ENCODE results near the gene SP7.
"Not testable (repeated sequence)": the region's sequence is repeated elsewhere in the genome, so short reads cannot be mapped to it uniquely, and the experiment has no call there.

SP7 gene

DNA sequence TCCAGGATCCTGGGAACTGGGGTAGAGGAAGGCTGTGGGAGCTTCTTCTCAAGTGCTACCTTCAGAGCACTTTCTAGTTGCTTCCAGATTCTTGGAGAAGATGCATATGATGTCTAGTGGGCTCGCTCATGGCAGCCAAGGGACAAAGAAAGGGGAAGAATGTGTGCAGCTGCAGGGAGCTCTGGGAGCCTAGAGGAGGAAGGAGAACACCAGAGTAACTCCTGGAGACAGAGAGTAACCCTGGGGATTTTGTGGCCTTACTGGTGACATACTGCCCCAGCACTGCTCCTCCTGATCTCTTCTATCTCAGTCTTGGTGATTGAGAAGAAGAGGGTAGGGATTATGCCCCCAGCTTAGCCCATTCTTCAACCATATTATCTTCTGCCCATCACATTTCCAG is 10.3 kb upstream of the SP7 start:
- DNase-seq (ENCODE audit: low read depth), result no peak

DNA sequence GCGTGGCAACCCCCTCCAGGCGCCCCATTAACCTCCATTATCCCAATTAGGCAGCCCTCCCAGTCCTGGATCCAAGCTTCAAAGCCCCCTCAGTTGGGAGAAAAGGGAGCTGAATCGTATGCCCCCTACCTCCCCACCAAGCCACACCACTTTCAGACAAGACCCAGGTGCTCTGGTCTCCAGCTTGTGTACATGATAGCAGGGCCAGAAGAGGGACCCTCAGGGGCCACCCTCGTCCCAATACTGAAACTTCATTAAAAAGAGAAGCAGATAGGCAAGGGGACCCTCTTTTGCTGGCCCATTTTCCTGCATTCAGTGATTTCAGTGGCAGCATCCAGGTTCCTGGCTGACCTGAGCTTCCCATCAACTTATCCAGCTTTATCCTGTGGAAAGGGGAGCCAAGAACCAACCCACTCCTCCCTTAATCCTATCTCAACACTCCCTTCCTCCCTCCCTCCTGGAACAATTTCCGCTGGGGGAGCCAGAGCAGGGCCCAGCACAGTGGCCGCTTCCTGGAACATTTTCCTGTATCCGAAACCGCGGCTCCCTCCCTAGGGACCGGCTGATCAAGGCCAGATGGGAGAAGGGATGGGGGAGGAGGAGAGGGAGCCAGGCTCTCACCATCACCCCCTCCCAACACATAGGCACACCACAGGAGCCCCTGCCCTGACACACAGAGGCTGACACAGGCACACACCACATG is 9.5 kb upstream of the SP7 start:
- no peak for DNase-seq (ENCODE audit: low read depth)

DNA sequence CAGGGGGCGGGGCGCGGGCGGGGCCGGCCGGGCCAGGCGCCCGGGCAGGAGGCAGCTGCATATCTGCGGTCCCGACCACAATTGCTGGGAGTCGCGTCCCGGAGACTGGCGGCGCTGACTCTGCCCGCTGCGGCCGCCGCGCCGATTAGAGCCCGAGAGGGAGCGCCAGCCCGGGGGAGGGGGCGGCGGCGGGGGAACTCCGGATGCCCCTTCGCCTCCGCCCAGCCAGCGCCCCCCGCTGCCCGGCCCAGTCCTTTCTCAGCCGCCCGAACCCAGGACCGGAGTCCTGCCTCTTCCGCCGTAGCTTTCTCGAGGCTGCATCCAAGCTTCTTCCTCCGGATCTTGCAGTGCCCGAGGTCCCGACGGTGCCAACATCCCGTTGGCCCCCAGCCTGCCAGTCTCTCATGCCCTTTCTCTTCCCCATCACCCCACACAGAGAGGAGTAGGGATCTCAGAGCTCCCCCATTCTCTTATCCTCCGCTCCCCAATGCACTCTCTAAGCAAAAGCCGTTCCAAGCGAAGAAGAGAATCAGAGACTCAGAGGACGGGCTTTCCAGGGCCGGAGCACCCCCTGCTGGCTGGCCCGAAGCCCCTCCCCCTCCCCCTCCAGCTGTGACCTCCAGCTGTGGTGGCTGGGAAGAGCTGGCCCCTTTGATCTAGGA is 8.8 kb upstream of the SP7 start:
- peak; percentile 48 for DNase-seq (ENCODE audit: low read depth)

DNA sequence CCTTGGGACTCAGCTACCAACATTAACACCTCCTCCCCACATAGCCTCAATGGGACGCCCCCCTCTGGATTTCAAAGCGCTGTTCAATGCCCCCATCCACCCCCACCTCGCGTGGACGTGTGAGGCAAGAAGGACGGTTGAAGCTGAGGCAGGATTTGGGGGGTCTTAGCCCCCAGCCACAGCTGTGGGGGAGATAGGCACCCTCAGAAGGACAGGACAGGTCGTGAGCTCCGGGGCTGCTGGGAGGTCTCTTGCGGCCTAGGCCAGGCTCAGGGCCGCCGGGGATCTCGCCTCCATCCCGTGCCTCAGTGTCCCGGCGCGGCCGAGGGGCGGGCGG is 8.3 kb upstream of the SP7 start:
- DNase-seq (ENCODE audit: low read depth), result no peak

DNA sequence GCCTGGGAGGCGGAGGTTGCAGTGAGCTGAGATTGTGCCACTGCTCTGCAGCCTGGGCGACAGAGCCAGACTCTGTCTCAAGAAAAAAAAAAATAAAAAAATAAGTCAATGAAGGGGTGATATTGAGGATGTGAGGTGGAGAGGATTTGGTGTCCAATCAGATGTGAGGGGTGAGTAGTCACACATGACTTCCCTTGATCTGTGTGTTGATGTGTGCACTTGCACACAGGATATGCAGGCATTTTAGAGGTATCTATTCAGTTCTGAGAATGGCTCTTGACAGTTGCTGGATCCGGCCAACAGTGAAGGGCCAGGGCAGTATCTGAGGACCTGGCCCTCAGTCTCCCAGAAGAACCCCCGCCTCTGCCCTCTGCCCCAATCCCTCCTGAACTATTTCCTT is 7.8 kb upstream of the SP7 start:
- DNase-seq (ENCODE audit: low read depth), result no peak

- DNase-seq (ENCODE audit: low read depth), result no peak
Measured at GRCh38 chr12:53343449-53343848, 7.3 kb upstream of the SP7 start.

DNA sequence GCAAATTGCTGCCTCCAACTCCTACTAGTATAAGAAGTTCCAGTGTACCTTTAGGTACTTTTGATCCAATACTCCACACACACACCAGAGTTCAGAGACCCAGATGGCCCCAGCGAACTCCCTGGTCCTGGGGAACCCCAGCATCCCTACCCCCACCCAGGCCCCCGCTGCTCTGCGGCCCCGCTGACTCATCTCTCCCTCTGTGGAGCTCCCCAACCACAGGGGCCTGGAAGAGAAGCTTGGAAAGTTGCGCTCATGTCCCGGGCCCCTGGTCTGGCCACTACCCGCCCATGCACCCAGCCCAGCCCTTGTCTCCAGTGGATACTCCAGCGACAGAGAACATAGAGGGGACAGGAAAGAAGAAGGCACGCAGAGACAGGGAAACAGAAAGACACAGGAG is 4.2 kb upstream of the SP7 start:
- no peak for DNase-seq (ENCODE audit: low read depth)

GRCh38 chr12:53338916-53339315 is 2.8 kb upstream of the SP7 start:
- DNase-seq (ENCODE audit: low read depth), result no peak

GRCh38 chr12:53338017-53338416 is 1.9 kb upstream of the SP7 start:
- no peak for DNase-seq (ENCODE audit: low read depth)

GRCh38 chr12:53334822-53335221 is 1.3 kb downstream of the SP7 start:
- no peak for DNase-seq (ENCODE audit: low read depth)

GRCh38 chr12:53333845-53334244 is 2.3 kb downstream of the SP7 start:
- DNase-seq (ENCODE audit: low read depth), result no peak

DNA sequence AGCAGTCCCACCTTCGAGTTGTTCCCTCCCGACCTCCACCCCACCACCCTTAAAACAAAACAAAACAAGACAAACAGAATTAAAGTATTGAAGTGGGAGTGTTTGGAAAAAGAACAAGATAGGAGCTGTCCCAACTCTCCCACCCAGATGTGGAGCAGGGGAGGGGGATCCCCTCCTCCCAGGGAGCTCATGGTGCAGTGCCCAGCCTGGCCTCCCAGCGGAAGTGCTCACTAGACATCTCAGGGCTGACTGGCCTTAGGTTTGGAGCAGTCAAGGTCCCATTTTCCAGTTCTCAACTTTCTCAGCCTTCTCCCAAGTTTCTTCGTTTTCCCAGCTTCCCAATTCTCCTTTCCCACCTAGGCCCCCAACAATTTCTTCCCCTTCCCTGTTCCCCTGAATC is 2.9 kb downstream of the SP7 start:
- DNase-seq (ENCODE audit: low read depth), result no peak

GRCh38 chr12:53332744-53333143 is 3.4 kb downstream of the SP7 start:
- no peak for DNase-seq (ENCODE audit: low read depth)

- DNase-seq (ENCODE audit: low read depth), result not testable (repeated sequence)
Measured at GRCh38 chr12:53332339-53332738, 3.8 kb downstream of the SP7 start.

DNA sequence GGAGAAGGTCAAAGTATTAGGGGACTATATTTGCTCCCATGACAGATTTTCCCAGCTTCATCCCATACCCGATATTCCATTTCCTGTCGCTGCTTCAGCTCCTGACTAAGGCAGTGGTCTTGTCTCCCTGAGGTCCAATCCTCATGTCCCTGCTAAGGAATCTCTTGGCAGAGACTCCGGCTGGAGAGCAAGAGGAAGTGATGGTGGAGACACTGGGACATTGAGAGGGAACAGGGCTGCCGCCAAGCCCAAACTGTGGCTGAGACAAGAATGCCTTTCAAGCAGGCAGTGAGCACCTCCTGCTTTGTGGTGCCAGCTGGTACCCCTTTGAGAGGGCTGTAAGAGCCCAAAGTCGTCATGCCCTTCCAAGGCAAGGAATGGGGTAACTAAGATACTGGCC is 5.5 kb downstream of the SP7 start:
- DNase-seq (ENCODE audit: low read depth), result no peak

- DNase-seq (ENCODE audit: low read depth), result no peak
Measured at GRCh38 chr12:53328043-53328435, 8.1 kb downstream of the SP7 start.

- no peak for DNase-seq (ENCODE audit: low read depth)
Measured at GRCh38 chr12:53327435-53328042, 8.6 kb downstream of the SP7 start.

GRCh38 chr12:53326460-53327185 is 9.5 kb downstream of the SP7 start:
- no peak for DNase-seq (ENCODE audit: low read depth)

- DNase-seq (ENCODE audit: low read depth), result no peak
Measured at GRCh38 chr12:53325511-53326061, 10.6 kb downstream of the SP7 start.

DNA sequence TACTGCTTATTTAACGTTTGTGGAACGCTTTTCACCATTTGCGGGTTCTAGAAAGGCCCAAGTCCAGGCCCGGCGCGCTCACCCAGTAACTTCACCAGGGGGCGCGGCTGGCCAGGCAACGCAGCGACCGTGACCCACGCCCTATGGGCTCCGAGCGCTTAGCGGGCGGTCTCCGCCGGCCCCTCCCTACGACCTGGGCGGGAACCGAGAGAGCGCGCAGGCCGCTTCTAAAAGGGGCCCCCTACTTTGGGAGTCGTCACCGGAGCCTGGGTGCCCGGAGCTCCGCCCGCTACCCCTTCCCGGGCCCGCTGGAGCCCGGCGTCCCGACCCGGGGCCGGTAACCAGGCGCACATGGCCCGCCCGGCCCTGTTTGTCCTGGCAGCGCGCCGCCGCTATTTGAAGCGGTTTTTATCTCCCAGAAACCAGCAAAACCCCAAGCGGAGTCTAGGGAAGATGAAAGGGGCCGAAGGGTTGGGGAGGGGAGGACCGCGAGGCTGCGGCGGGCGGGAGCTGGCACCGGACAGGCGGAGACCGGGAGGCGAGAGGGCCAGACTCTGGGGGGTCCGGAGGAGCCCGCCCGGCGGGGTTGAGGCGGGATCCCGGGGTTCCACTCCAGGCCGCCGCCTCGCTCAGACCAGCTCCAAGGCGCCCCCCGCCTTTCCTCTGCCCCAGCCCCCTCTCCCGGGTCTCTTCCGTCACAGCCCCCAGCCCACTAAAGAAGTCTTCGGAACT is 11.2 kb downstream of the SP7 start:
- DNase-seq (ENCODE audit: low read depth), result peak; percentile 76

- DNase-seq (ENCODE audit: low read depth), result no peak
Measured at GRCh38 chr12:53324113-53324778, 11.9 kb downstream of the SP7 start.
